HG02852 (cell line): ENCODE results near the gene ZNF428.
"Not testable (repeated sequence)": the region's sequence is repeated elsewhere in the genome, so short reads cannot be mapped to it uniquely, and the experiment has no call there.

Source experiments
- ATAC-seq: cut with Tn5 transposase; IDR thresholded peaks from one replicate; pipeline ENCODE4 v1.9.1; 2021; ENCODE audit warnings: mild to moderate bottlenecking, moderate library complexity; ENCODE audit not compliant: unreplicated experiment

The ZNF428 gene

GRCh38 chr19:43640424-43640757, 21.0 kb upstream of the ZNF428 start:
- no peak for ATAC-seq

DNA sequence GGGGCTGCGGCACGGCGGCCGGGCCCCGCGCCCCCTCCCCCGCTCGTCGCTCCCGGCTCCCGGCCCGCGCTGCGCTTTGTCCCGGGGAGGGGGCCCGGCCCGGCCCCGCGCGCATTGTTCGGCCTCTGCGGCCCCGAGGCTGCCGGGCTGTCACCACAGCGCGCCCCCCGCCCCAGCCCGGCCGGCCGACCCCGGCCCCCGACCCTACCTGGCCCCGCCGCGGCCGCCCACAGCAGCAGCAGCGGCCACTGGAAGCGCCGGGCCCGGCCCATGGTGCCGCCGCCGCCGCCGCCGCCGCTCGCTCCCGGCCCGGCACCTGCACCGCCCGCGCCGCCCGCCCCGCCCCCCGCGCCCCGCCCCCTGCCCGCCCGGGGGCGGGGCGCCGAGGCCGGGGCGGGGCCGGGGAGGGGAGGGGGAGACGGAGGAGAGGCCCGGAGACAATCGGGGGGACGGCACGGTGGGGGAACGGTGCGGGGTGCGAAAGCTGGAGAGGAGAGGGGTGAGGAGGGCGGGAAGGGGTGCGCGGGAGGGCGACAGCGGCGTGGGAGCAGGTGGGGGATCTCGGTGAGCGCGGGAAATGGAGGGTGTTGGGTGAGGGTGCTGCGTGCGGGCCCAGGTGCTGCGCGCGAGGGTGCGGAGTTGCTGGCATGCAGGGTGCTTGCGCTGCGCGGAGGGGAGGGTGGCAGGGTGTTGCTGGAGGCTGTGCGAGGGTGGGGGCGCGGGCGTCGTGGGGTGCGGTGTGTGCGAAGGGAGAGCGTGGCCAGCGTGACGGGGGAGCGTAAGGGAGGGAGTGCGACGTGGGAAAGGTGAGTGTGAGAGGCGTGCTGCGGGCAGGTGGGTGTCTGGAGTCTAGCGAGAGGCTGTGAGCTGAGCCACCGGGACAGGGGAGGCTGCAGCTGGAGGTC, 20.3 kb upstream of the ZNF428 start, which contains the start of gene CADM4:
Gene CADM4 (minus strand): TSS at position 332 of the 905 bp plus-strand sequence. CDS start 60 bp downstream, at position 272.
- no peak for ATAC-seq

DNA sequence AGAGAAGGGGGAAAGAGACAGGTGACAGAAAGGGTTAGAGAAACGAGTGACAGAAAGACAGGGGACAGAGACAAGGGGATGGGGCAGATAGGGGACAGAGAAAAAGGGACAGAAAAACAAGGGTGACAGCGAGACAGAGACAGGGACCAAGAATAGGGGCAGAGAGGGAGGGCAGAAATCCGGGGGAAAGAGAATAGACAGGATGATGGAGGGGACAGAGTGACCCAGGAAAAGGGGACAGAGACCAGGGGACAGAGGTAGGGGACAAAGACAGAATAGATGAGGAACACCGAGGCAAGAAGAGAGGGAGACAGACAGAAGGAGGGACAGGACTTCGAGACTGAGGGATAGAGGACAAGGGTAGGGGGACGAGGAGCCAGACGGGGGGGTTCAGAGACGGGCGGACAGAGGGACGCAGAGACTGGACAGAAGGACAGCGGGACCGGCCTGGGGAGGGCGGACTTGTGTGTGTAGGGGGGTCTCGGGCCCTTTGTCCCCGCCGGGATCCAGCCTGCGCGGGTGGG, 19.6 kb upstream of the ZNF428 start:
- ATAC-seq: no peak

- ATAC-seq: no peak
Measured at GRCh38 chr19:43638214-43638994, 19.0 kb upstream of the ZNF428 start.

DNA sequence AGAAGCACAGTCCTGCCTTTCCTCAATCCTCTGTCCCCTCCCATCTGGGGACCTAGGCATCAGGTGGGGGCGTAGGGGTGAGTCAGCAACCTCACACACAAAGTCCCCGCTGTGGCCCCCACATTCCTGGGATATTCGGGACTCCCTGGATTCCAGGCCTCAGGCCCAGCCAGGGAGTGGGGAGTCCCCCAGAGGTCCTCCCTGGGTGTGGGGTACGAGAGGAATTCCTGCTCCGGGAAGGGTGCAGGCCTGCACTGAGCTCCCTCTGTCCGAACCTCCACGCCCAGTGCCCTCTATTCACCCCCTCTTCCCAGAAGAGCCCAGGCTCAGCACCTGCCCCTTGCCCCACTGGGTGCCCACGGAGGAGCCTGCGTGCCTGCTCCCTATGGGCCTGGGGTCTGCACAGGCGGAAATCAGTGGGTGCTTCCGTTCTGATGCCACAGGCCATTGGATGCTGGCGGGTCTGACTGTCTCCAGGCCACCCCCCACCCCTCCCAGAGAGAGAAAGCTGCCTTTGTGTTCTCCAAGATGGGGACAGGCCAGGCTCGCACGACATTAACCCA, 16.8 kb upstream of the ZNF428 start:
- no peak for ATAC-seq

- ATAC-seq: not testable (repeated sequence)
Measured at GRCh38 chr19:43635561-43635940, 16.1 kb upstream of the ZNF428 start.

DNA sequence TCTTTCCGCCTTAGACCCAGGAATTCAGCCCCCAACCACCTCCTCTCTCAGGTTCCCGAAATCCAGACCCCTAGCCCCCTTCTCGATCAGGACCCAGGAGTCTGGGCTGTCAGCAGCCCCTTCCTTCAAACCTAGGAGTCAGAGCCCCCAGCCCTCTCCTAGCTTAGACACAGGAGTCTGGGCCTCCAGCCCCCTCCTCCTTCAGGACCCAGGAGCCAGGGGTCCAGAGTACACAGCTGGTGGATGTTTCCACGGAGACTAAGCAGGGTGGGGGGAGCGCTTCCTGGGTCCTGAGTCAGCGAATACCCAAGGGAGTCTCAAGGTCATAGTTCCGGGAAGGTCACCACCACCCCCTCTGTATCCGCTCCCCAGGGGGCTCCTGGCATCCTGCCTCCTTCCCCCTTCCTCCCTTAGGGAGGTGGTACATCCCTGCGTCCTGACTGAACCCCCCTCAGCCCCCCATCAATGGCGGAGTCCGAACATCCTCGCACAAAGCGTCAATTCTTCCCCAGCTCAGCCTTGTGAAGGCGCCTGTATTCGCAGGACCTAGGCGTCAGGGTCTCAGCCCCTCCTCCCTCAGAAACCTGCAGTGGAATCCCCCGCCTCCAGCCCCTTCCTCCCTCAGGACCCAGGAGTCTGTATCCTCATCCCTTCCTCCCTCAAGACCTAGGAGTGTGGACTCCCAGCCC, 15.6 kb upstream of the ZNF428 start:
- no peak for ATAC-seq

GRCh38 chr19:43634506-43634871, 15.1 kb upstream of the ZNF428 start:
- no peak for ATAC-seq

DNA sequence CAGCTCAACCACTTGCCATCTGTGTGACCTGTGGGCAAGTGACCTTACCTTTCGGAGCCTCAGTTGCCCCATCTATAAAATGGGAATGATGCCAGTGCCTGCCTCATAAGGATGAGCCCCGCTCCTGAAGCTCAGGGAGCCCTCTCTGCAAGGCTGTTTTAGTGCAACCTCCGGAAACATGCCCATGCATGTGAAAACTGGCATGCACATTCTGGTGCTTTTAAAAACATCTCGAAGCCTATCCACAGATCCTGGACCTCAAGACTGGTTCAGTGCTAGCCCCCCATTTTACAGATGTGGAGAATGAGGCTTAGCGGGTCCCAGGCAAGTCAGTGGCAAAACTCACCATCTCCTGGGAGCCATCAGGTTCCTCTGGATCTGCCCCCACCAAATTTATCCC, 14.6 kb upstream of the ZNF428 start:
- ATAC-seq: no peak

- no peak for ATAC-seq
Measured at GRCh38 chr19:43633520-43633919, 14.1 kb upstream of the ZNF428 start.

DNA sequence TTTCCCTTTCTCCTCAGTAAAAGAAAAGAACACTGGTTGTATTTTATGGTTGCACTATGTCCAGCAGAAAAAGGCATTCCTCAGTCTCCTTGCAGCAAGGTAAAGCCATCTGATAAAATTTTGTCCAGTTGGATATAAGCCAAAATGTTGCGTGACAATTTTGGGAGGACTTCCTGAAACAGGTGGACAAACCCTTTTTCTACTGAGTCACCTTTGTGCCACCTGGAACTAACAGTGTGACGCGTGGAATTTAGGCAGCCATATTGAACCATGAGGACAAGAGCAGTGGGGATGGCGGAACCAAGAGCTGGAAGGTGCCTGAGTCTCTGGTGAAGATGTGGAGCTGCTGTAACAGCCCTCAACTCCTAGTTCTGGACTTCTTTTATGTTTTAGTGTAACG, 12.1 kb upstream of the ZNF428 start:
- ATAC-seq: no peak

DNA sequence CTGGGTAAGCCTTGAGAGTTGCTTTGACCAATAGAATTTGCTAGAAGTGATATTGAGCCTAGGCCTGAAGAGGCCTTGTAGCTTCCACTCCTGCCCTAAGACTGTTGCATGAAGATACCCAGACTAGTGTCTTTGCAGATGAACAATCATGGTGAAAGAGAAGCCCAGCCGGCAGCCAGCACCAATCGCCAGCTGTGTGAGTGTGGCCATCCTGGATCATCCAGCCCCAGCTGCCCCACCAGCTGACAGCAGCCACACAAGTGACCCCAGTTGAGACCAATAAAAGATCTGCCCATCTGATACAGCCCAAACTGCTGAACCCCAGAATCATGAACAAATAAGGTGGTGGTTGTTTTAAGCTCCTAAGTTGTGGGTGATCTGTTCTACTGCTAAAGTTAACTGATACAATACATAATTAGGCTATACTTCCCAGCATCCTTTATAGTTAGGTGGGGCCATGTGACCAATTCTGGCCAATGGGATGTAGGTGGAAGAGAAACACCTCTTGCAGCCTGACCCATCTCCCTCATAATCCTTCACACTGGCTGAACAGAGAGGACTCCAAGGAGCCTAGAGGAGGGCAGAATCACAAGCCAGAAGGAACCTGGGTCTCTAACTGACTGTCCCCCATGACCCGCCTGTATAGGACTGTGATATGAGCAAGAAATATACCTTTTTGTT, 9.4 kb upstream of the ZNF428 start:
- ATAC-seq: no peak

GRCh38 chr19:43626838-43627237, 7.4 kb upstream of the ZNF428 start:
- no peak for ATAC-seq

DNA sequence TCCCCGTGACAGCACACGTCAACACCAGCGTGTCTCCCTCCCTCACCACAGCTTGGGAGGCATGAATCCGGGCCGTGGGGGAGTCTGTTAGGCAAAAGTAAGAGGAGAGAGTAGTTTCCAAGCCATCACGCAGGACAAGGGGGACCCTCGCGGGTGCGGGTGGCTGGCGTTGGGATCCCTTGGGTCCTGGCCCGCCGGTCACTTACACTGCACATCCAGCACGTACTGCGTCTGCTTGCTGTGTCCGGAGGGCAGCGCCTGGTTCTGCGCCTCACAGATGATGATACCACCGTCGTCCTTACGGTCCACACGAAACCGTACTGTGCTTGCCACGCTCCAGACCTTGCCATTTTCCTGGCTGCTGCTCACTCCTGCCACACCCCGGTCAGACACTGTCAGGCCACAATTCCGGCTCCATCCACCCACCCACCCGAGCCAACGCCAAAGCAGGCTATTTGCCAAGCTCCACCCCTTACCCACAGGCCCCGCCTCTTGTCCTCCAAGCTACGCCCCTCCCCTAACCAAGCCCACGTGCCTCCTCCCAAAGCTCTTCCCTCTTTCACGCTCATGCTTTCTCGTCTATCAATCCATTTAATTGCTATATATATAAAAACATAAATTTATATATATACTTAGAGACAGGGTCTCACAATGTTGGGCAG, 6.6 kb upstream of the ZNF428 start:
- ATAC-seq: no peak

DNA sequence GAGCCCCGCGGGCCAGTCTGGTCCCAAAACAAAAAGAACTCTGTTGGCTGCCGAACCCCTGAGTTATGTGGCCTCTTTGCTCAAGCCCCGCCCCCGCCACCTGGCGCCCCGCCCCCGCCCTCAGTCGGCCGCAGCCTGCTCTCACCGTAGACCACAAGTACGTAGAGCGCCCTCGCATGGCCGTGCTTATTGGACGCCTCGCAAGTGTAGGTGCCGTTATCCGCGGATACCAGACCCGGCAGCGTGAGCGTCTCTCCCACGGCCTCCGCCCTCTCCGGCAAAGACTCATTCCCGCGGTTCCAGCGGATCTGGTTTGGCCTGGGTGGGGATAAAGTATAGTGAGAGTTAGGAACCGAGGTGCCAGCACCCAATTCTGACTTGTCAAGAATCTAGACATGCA, 5.5 kb upstream of the ZNF428 start:
- ATAC-seq: no peak

GRCh38 chr19:43623889-43624670, 4.7 kb upstream of the ZNF428 start:
- no peak for ATAC-seq

GRCh38 chr19:43622956-43623355, 3.5 kb upstream of the ZNF428 start:
- no peak for ATAC-seq

- ATAC-seq: no peak
Measured at GRCh38 chr19:43622070-43622469, 2.6 kb upstream of the ZNF428 start.
